Measurements from ENCODE around the gene BAG1. TPM values are rescaled to one million over a fixed set of nuclear protein-coding genes. Genes with fewer than 3 reads are reported as not detected.
A peak's percentile ranks its signal among the peaks of the same experiment; 100 is the strongest.

Gene BAG1
- total RNA-seq, 1 experiment from 2014 or later = 52.7 TPM

- intact Hi-C loops (cut with micrococcal nuclease; ENCODE audit: unreplicated experiment) = no loop called here
- POLR2A ChIA-PET (ENCODE audit: low non-redundant PET) = interaction anchor here (0.9 kb wide), 1 partner anchor 21 kb away, joined by 3 read pairs; no protein-coding TSS in a partner anchor
- Histone ChIP-seq H3K27ac (ENCODE audit: low read depth, low read length, poor library complexity, severe bottlenecking) (no peak overlapping the region), H3K36me3 (ENCODE audit: insufficient read depth, low read length, poor library complexity, severe bottlenecking) (peaks cover 23% of the 10 kb centered on the region), H3K9me3 (ENCODE audit: low read depth, low read length, poor library complexity, severe bottlenecking) (no peaks in the 10 kb centered on the region), H3K4me3 (ENCODE audit: low read depth, low read length, poor library complexity, severe bottlenecking) (no peak overlapping the region), H3K4me1 (ENCODE audit: insufficient read depth, low read length, poor library complexity, severe bottlenecking) (peaks cover 8% of the 10 kb centered on the region), H3K27me3 (replicated peaks; ENCODE audit: insufficient read depth, low read depth, low read length, poor library complexity) (no peaks in the 10 kb centered on the region)
- DNase-seq (ENCODE audit: low spot score) = no peak
- BruUV-seq (replicated peaks) = no TSS peak
- no peak for TF ChIP-seq CTCF (conservative IDR thresholded peaks at IDR 0.05; ENCODE audit: low read depth, low read length)
- TF ChIP-seq EZH2 (IDR thresholded peaks at IDR 0.05; ENCODE audit: borderline replicate concordance, low read depth, low read length, poor library complexity, severe bottlenecking) = no peak
- CTCF ChIA-PET = no interaction called here
These were observed 27.4 kb upstream of the BAG1 start for GRCh38 chr9:33291901-33292300.

- no peak for DNase-seq (ENCODE audit: low spot score)
- Histone ChIP-seq H3K4me1 (ENCODE audit: insufficient read depth, low read length, poor library complexity, severe bottlenecking) (peaks cover 4% of the 10 kb centered on the region), H3K4me3 (ENCODE audit: low read depth, low read length, poor library complexity, severe bottlenecking) (peak overlapping the region; percentile 79), H3K27ac (ENCODE audit: low read depth, low read length, poor library complexity, severe bottlenecking) (peak overlapping the region; percentile 97), H3K27me3 (replicated peaks; ENCODE audit: insufficient read depth, low read depth, low read length, poor library complexity) (no peaks in the 10 kb centered on the region), H3K9me3 (ENCODE audit: low read depth, low read length, poor library complexity, severe bottlenecking) (no peaks in the 10 kb centered on the region), H3K36me3 (ENCODE audit: insufficient read depth, low read length, poor library complexity, severe bottlenecking) (peaks cover 14% of the 10 kb centered on the region)
- intact Hi-C loops (cut with micrococcal nuclease; ENCODE audit: unreplicated experiment) = no loop called here
- no TSS peak for BruUV-seq (replicated peaks)
- TF ChIP-seq EZH2 (IDR thresholded peaks at IDR 0.05; ENCODE audit: borderline replicate concordance, low read depth, low read length, poor library complexity, severe bottlenecking) (no peak), CTCF (conservative IDR thresholded peaks at IDR 0.05; ENCODE audit: low read depth, low read length) (no peak)
- ChIA-PET POLR2A (ENCODE audit: low non-redundant PET) (interaction anchor here (0.9 kb wide), 1 partner anchor 22 kb away, joined by 3 read pairs; no protein-coding TSS in a partner anchor), CTCF (no interaction called here)
These were observed 26.5 kb upstream of the BAG1 start for GRCh38 chr9:33291031-33291397.

GRCh38 chr9:33290247-33291030 lies 25.9 kb upstream of the BAG1 start, which contains the start of gene NFX1:
TSS of gene NFX1 (plus strand) at chr9:33290516. CDS start at chr9:33290573, 57 bp downstream.
- BruUV-seq (replicated peaks) = TSS peak; percentile 36
- Histone ChIP-seq H3K9me3 (ENCODE audit: low read depth, low read length, poor library complexity, severe bottlenecking) (no peaks in the 10 kb centered on the region), H3K27ac (ENCODE audit: low read depth, low read length, poor library complexity, severe bottlenecking) (peak within 1 kb of the TSS; percentile 97), H3K4me3 (ENCODE audit: low read depth, low read length, poor library complexity, severe bottlenecking) (peak within 1 kb of the TSS; percentile 79), H3K36me3 (ENCODE audit: insufficient read depth, low read length, poor library complexity, severe bottlenecking) (peaks cover 9% of the 10 kb centered on the region), H3K27me3 (replicated peaks; ENCODE audit: insufficient read depth, low read depth, low read length, poor library complexity) (no peaks in the 10 kb centered on the region), H3K4me1 (ENCODE audit: insufficient read depth, low read length, poor library complexity, severe bottlenecking) (peaks cover 4% of the 10 kb centered on the region)
- intact Hi-C loops (cut with micrococcal nuclease; ENCODE audit: unreplicated experiment) = no loop called here
- POLR2A ChIA-PET (ENCODE audit: low non-redundant PET) = interaction anchor here (0.6 kb wide), 1 partner anchor 21 kb away, joined by 3 read pairs; no protein-coding TSS in a partner anchor
- peak; percentile 99 for DNase-seq (ENCODE audit: low spot score)
- no peak for TF ChIP-seq EZH2 (IDR thresholded peaks at IDR 0.05; ENCODE audit: borderline replicate concordance, low read depth, low read length, poor library complexity, severe bottlenecking)
- TF ChIP-seq CTCF (conservative IDR thresholded peaks at IDR 0.05; ENCODE audit: low read depth, low read length) = no peak
- CTCF ChIA-PET = interaction anchor here (0.8 to 1.0 kb wide), 3 partner anchors 176 to 293 kb away, joined by 3 to 4 read pairs (median 3); no protein-coding TSS in a partner anchor
